ENCODE data around the gene CEP162.
A peak's percentile ranks its signal among the peaks of the same experiment; 100 is the strongest.
"Not testable (repeated sequence)": the region's sequence is repeated elsewhere in the genome, so short reads cannot be mapped to it uniquely, and the experiment has no call there.

The CEP162 gene, protein sequence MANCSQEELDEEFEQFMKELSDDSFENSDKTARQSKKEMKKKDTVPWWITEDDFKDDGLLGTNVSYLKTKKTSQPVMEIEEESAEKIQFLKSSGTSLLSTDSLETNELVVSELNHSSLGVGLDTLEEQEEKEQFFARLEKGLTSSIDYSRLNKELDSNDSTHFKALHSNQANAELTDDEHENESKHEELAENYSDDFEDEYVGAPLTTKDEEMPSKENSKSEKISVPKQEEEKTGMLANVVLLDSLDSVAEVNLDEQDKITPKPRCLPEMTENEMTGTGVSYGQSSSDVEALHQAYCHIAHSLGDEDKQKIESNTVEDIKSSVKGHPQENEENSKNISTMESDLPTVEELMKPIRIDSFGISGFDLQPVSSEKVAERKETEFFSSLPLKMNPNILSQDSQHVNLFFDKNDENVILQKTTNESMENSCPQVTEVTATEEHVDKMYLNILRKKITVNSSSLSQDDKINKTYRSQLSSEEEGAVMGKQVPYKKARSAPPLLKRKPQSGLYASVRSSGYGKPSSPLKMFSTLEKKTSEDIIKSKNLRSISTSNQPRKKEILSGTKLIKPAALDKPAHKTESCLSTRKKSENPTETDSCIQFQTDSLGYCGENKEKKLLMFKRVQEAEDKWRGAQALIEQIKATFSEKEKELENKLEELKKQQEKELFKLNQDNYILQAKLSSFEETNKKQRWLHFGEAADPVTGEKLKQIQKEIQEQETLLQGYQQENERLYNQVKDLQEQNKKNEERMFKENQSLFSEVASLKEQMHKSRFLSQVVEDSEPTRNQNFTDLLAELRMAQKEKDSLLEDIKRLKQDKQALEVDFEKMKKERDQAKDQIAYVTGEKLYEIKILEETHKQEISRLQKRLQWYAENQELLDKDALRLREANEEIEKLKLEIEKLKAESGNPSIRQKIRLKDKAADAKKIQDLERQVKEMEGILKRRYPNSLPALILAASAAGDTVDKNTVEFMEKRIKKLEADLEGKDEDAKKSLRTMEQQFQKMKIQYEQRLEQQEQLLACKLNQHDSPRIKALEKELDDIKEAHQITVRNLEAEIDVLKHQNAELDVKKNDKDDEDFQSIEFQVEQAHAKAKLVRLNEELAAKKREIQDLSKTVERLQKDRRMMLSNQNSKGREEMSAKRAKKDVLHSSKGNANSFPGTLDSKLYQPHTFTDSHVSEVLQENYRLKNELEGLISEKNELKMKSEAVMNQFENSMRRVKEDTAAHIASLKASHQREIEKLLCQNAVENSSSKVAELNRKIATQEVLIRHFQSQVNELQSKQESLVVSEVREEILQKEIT (N-terminal part only)

DNA sequence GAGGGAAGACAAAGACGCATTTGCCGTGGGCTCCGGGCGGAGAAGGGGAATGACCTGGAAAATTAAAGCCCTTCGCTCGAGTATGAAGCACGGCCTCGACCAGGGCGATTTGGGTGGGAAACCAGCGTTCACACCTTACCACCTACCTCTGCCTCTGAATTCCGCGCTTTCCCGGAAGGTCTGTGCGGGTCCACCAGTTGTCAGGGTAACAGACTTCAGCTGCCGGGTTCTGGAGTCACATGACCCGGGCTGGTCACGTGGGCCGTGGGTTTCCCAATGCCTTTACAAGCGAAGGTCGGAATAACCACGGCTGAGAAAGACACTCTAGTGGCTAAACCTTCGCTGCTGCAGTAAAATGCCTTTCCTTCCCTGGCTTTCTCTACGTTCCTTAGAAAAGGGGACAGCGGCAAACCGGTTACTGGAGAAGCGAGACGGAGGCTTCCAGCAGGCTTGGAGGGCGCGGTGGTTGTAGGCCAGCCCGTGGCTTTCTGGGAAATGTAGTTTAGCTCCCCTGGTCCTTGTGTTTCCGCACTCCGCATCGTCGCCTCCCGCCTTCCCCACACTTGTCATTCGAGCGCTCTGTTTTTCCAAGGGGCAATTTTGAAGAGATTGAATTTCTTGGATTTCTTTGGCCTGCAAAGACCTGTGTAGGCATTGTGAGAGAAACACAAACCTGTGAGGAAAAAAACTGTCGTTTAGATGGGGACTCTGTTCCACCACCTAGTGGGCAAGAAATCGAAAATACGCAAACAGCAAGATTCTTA lies at the start of gene CEP162:
CEP162 (minus strand) TSS at position 210 of the 764 bp plus-strand sequence. CDS start 1,250 bp downstream, outside the sequence.
- DNase-seq (ENCODE audit: low spot score), result peak; percentile 94

DNA sequence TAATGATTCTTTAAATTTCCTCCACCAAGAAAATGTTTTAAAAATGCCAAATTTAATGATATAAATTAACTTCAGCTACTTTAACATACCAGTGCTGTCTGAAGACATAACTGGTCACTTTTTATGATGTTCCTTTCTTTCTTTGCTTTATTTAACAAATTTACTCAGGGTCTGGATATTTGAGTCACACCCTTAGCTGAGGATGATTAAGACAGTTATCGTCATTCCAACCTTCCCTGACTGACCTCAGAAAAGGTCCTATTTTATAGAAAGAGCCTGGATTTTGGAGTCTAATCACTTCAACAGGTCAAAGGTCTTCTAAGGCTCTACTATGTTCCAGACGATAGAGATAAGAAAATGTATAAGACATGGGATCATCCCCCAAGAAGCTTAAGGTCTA lies 47.4 kb upstream of the CEP162 start:
- DNase-seq (ENCODE audit: low spot score), result no peak

DNA sequence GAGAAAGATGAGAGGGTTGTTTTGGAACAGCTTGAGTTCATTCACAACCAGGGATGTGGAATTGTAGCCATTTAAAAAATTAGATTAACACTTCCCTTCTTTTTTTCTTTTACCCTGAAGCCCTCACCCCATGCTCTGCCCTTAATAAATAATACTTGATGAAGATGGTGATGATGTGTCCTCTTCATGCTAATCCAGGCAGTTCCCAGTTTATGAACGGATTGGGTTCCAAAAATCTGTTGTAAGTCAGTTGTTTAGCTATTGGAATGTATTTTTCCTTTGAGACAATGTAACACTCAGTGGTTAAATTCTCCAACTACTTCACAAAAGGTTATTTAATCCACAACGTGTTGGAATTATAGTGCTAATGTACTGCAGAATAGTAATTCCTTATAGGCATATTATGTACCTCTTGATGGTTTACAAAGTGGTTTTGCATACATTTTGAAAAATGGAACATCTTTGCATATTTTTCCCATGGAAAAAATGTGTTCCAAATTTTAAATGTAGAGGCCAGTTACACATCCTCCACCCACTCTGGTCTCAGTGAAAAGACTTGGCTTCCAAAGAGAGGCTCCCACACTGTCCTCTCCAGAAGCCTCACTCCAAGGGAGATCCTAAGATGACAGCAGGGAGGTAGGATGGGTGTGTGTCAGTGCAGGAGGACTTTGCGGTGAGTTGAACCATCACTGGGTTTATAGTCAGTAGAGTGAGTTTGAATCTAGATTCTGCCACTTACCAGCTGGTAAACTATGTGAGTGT lies 45.8 kb upstream of the CEP162 start:
- DNase-seq (ENCODE audit: low spot score), result no peak

DNA sequence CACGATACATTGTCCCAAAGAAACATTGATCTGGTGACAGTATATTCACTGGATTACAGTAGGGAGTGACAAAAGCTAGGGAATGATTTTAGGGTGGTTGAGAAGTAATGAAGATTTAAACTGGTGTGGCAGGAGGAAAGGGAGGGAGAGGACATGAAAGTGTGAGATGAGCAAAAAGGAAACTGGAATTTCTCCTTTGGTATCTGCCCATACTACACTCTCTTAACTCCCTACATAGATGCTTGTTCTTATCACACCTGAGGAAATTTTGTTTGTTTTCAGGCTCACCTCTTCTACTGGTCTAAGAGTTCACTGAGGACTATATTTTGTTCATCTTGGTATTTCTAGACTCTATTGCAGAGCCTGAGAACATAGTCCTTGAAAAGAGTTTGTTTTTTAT lies 44.9 kb upstream of the CEP162 start:
- no peak for DNase-seq (ENCODE audit: low spot score)

DNA sequence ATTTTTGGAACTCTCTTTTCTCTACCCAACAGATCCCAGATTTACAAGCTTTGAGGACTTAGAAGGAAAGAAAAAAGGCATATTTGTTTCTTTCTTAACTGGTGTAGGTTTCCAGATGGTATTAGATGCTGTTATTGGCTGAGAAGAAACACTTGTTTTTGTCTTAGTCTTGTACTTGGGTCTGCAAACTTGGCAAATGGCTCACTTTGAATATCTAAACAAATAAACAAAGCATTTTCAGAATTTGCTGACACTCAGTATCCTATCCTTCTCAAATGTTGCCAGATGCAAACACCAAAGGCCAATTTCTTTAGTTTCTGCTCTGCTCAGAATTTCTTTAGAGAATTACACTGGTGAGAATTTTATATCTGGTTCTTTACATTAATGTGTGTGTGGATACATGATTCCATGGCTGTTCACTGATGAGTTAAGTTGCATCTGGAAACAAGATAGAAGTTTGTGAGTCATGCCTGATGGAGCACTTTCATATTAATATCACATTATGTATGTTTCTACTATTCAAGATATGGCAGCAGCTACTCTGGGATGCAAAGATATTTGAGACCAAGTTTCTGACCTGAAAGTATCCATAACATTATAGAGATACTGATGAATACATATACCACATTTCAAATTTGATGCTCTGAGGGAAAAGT lies 43.7 kb upstream of the CEP162 start:
- DNase-seq (ENCODE audit: low spot score), result no peak

DNA sequence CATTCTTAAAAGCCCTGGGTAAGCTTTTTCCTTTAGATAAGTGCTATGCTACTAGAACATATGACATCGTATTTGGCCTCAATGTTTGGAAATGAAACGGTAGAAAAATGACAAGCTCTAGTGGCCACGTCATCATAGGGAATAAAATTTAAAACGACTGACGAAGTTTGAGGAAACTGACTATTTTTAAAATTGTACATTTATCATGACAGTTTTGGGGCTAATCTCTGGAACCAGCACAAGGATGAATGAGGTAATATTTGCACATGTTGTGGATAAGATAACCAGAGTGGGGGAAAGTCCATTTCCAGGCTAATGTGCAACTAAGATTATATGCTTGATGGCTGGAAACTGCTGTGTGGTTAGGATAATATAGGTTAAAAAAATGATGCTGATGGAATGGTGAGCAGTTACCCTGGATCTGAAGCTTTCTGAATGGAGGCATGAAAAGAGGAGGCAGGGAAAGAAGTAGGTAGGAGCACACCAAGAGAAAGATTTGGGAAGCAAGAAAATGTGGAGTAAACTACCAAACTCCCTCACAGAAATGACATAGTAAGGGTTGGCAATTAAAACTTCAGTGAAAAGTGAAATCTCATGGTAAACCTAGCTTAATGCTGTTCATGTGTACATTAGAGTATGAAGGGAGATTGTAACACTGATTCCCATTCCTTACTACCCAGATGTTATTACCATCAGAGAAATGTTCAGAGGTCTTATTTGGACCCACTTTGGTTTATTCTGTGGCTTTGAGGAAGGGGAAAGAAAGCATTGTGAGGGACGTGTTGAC lies 42.7 kb upstream of the CEP162 start:
- no peak for DNase-seq (ENCODE audit: low spot score)

DNA sequence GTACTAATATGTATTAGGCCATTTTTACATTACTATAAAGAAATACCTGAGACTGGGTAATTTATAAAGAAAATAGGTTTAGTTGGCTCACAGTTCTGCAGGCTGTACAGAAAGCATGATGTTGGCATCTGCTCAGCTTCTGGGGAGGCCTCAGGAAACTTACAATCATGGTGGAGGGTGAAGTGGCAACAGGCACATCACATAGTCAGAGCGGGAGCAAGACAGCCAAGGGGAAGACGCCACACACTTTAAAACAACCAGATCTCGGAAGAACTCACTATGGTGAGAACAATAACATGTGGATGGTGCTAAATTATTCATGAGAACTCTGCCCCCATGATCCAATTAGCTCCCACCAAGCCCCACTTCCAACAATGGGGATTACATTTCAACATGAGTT lies 41.3 kb upstream of the CEP162 start:
- no peak for DNase-seq (ENCODE audit: low spot score)

DNA sequence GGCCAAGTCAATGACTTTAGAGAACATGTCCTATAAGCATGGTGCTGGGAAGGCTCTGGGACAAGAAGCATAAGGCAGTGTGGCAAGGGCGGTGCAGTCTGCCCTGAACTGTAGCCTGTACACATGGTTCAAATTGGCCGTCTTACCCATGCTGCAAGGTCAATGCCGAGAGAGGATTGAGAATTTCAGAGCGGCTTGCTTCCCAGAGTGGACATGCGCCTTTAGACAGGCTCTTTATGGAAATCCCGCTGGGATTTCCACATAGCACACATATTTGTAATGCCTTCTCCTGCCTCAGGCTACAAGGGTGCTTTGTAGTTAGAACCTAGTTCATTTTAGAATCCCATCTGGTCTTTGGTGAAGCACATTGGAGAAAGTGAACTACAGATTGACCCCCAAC lies 36.1 kb upstream of the CEP162 start:
- no peak for DNase-seq (ENCODE audit: low spot score)

DNA sequence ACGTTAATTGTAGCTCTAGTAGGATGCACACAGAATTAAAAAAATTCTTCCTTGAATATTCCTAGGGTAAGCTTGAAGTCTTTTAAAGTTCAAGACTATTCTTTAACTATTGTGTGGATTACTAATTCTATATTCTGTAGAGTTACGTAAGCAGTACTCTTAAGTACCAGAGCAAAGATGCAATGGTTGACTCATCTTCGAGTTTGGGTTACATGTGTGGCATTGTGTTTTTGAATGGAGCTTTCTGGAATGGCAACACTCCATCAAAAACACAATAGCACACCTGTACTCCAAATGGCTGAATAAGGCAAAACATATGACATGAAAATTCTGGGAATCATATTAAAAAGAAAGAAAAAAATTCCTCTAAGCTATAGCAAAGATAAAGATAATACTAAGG lies 33.5 kb upstream of the CEP162 start:
- DNase-seq (ENCODE audit: low spot score), result no peak

DNA sequence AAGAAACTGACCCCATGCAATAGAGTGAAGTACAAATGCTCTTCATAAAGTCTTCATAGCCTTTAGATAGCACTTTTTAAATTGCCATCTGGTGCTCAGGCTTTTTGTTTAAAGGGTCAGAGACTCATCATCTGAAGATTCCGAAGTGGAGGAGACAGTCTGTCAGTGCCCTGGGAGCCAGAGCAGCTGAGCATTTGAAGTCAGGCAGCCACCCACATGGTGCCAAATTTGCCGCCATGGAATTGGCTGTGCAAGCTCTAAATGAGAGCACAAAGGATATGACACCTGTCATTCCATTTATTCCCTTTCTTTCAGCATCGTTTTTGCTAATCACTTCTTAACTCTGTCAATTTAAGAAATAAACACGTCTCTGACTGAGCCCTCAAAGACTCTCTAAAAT lies 32.8 kb upstream of the CEP162 start:
- DNase-seq (ENCODE audit: low spot score), result no peak

DNA sequence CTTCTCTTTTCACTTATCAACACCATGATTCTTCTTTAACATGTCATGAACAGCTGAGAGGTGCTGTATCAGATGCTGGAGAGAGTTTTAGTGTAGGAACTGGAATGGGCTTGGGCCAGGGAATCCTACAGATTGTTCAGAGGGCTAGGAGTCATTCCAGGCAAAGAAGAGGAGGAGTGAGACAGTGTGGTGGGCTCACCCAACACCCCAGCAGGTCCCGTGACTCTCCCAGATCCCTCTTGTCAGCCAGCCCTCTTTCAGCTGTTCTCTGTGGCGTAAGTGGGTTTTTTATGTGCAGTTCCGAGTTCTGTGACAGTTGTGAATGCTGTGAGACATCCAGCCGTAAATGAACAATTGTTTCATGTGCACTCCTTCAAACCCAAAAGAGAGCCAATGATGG lies 31.4 kb upstream of the CEP162 start:
- no peak for DNase-seq (ENCODE audit: low spot score)

DNA sequence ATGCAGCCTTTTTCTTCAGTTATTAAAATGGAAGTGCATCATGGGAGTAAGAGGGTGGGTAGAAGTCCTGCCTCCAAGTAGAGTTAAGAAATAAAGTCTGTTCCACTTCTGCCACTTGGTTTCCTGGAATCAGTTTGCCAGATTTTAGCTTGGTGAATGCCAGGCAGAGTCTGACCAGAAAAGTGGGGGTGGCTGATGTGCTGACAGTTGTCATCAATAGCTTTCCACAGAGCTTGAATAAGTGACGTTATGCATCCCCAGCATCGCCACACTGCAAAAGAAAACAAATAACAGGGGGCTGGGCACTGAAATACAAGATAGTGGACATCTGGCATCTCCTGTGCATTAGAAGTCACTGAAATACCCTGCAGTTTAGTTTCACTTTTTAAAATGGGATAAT lies 30.8 kb upstream of the CEP162 start:
- no peak for DNase-seq (ENCODE audit: low spot score)

DNA sequence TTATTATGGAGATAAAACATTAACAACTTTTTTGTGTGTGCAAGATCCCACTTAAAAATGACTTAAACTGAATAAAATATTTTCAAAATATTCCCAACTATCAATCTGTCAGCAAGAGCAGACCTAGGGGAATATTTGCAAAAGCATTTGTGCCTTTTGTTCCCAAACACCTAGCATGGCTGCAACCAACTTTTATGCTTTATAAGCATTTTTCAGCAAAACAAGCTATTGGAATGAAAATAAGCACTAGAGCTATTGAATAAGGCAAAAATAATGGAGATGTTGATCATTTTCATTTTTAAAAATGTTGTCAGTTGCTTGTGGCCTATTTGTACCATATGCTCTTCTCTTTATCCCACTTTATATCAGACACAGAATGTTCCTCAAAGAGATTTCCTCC lies 28.2 kb upstream of the CEP162 start:
- no peak for DNase-seq (ENCODE audit: low spot score)

DNA sequence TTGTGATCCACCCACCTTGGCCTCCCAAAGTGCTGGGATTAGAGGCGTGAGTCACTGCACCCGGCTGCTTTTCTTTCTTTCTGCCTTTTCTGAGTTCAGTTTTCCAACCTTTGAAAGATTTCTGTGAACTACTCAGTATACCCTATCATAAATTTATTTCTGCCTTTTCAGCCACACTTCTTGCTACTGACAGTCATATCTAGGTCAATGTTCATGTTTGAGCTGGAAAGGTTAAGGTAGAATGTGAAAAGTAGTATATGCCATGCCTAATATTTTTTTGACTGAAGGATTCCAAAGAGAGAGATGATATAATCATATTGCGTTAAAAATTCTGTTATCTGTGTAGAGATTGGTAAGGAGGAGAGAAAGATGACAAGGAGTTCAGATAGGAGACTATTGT lies 25.9 kb upstream of the CEP162 start:
- DNase-seq (ENCODE audit: low spot score), result no peak

DNA sequence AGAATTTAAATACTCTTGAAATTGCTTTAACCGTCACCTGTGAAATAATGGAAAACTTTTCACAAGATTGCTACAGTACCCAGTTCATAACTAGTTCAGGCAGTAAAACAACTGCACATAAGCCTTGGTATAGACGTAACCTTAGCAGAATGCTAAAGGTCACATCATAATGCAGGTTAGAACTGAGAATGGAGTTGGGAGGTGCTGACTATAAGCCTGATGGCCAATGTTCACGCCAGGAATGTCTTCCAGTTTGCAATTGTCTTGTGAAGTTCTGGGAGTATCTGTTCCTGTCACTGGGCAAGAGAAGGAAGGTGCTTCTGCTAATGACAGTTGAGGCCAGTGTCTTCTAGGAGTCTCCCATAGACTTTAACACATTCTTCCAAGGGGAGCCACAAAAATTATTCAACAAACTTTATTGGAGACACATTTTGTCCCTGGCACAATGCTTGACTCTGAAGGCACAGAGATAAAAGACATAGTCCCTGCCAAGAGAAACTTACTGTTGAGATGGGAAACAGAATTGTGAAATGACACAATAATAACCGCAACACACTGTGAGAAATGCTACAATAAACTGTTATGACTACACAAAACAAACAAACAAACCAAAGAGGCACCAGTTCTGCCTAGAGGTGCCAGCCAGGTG lies 24.6 kb upstream of the CEP162 start:
- DNase-seq (ENCODE audit: low spot score), result no peak

DNA sequence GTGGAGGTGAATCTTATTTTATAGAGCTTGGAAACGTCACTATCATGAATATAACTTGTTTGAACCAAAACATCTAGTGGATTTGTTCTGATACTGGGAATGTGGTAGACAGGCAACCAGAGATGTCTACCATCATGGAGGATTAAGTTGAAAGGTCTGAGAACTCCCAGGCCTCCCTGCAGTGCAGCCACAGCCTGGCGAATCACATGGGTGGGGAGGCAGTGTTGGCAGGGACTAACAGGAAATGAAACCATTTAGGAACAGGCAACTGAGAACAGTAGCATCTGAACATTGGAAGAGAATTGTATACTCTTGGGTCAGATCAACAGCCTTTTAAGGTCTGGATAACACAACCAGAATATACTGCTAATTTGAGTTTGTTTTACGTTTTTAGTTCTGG lies 22.3 kb upstream of the CEP162 start:
- no peak for DNase-seq (ENCODE audit: low spot score)

DNA sequence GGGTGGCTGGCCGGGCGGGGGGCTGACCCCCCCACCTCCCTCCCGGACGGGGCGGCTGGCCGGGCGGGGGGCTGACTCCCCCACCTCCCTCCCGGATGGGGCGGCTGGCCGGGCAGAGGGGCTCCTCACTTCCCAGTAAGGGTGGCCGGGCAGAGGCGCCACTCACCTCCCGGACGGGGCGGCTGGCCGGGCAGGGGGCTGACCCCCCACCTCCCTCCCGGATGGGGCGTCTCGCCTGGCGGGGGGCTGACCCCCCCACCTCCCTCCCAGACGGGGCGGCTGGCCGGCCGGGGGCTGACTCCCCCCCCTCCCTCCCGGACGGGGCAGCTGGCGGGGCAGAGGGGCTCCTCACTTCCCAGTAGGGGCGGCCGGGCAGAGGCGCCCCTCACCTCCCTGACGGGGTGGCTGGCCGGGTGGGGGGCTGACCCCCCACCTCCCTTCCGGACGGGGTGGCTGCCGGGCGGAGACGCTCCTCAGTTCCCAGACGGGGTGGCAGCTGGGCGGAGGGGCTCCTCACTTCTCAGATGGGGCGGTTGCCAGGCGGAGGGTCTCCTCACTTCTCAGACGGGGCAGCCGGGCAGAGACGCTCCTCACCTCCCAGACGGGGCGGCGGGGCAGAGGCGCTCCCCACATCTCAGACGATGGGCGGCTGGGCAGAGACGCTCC lies 17.1 kb upstream of the CEP162 start:
- DNase-seq (ENCODE audit: low spot score), result not testable (repeated sequence)

DNA sequence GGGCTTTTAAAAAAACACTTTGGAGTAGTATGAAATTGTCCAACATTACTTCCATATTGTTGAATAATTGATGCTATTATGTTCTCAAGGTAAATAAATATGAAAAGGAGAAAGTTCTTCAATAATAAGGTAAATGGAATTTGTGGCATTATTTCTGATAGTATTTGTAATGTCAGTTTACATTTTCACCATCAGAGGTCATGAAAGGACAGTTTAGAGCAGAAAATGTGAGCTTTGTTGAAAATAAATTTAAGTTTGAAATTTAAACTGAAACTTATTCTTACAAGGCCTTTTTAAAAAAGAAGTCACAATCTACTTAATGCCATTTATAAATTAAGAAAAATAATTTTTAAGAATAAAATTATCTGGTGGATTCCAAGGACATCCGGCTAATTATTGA lies 15.8 kb upstream of the CEP162 start:
- DNase-seq (ENCODE audit: low spot score), result no peak
